Aortic smooth muscle cell (primary cell): ENCODE data around the gene MYBPC3. TPM values are rescaled to one million over a fixed set of nuclear protein-coding genes. Genes with fewer than 3 reads are reported as not detected.

ENCODE experiments used
- total RNA-seq: library from RNA; depleted of rRNA; stranded (reverse); fragments of >200 nt; gene quantifications from 2 replicates; pipeline ENCODE4 v1.2.3, GENCODE V29; 2014

MYBPC3 gene
- total RNA-seq: not detected in 2 replicates

DNA sequence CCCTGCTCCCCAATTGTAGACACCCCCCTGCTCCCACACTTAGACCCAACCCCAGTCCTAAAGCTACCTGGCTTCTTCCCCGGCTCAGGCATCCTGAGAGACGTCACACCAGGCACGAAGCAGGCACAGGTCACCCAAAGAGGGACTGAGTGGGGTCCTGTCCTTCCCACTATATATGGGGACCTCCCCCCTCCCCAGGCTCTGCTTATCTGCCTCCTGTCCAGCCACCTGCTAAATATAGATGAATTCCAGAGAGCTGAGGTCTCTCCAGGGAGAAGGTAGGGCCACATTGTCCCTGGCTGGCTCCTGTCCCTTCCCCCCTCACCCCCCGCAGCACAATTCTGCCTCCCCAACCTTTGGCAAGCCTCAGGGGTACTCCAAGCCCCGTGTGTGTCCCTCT lies at the start of gene MYBPC3:
MYBPC3 (minus strand) TSS at position 147 of the 400 bp plus-strand sequence; CDS start at position 92, 55 bp downstream.

DNA sequence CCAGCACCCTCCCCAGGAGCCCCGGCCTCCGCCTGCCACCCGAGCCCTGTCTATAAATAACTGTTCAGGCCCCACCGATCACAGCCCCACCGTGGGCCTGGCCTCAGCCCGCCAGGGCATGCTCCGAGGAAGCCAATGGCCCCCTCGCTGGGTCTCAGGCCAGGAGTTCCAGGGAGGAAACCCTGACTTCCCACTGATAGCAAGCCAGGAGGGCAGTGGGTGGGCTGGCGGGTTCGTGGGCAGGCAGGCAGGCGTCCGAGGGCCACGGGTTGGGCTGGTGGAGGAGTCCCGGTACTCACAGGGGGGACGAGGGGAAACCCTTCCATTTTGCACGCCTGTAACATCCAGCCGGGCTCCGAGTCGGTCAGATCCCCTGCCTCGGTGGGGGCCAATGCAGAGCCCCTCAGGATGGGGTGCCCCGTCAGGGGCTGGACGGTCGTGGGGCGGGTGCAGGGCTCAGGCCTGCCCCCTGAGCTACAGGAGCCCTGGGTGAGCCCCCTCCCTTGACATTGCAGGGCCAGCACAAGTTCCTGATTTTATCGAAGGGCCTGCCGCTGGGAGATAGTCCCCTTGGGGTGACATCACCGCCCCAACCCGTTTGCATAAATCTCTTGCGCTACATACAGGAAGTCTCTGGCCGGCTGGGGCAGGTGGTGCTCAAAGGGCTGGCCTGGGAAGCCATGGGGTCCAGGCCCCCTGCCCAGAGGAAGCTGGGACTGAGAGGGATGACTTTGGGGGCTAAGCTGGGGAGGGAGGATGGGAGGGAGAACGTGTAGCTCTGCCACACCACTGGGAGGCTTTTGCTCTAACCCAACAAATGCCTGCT lies 25.7 kb upstream of the MYBPC3 start, which contains the start of gene SPI1:
SPI1 (minus strand) TSS at position 538 of the 826 bp plus-strand sequence; CDS start at position 344, 194 bp downstream.

Other genes with a start within 250 kb of the MYBPC3 start
- gene ARFGAP2, start 175.8 kb downstream of the MYBPC3 start, total RNA-seq: 86.1 and 93.0 TPM in 2 replicates
- 25.9 and 29.7 TPM in 2 replicates for gene PACSIN3, start 166.3 kb downstream of the MYBPC3 start, total RNA-seq
- gene DDB2, start 137.7 kb downstream of the MYBPC3 start, total RNA-seq: 35.0 and 47.9 TPM in 2 replicates
- gene ACP2, start 103.9 kb downstream of the MYBPC3 start, total RNA-seq: 22.9 and 23.3 TPM in 2 replicates
- gene NR1H3, start 94.7 kb downstream of the MYBPC3 start, total RNA-seq: 12.3 and 20.3 TPM in 2 replicates
- 15.2 and 15.5 TPM in 2 replicates for gene MADD, start 82.6 kb downstream of the MYBPC3 start, total RNA-seq
- gene SPI1, start 25.8 kb upstream of the MYBPC3 start, total RNA-seq: not detected in 2 replicates
- gene SLC39A13, start 55.9 kb upstream of the MYBPC3 start, total RNA-seq: 55.2 and 58.5 TPM in 2 replicates
- gene PSMC3, start 73.7 kb upstream of the MYBPC3 start, total RNA-seq: 201 and 249 TPM in 2 replicates
- gene RAPSN, start 96.4 kb upstream of the MYBPC3 start, total RNA-seq: 0.13 and 0.19 TPM in 2 replicates
- 73.5 and 83.7 TPM in 2 replicates for gene CELF1, start 200.4 kb upstream of the MYBPC3 start, total RNA-seq
- 53.9 and 57.9 TPM in 2 replicates for gene PTPMT1, start 212.9 kb upstream of the MYBPC3 start, total RNA-seq
- 24.2 and 24.8 TPM in 2 replicates for gene KBTBD4, start 226.3 kb upstream of the MYBPC3 start, total RNA-seq
- 80.3 and 85.5 TPM in 2 replicates for gene NDUFS3, start 226.4 kb upstream of the MYBPC3 start, total RNA-seq
- gene FAM180B, start 234.0 kb upstream of the MYBPC3 start, total RNA-seq: not detected in 2 replicates
- gene C1QTNF4, start 241.7 kb upstream of the MYBPC3 start, total RNA-seq: 0.06 TPM in 1 of 2 replicates, not detected in the other